H9 (cell line): ENCODE data around the gene LARP1. TPM values are rescaled to one million over a fixed set of nuclear protein-coding genes. Genes with fewer than 3 reads are reported as not detected.
A peak's percentile ranks its signal among the peaks of the same experiment; 100 is the strongest.

ENCODE experiments used
- DNase-seq: peaks from one replicate; pipeline ENCODE4 v3.0.0-alpha.2; 2017
- H2AFZ ChIP-seq: one replicate; pipeline ENCODE4 v1.6.1; 2013; ENCODE audit warnings: mild to moderate bottlenecking, low read length, control low read depth, moderate library complexity
- H2AK5ac ChIP-seq: 2 replicates; pipeline ENCODE4 v1.6.1; 2013; ENCODE audit warnings: low read length, control low read depth, mixed read lengths; ENCODE audit not compliant: insufficient read length
- H2BK120ac ChIP-seq: one replicate; pipeline ENCODE4 v1.6.1; 2013; ENCODE audit warnings: low read depth, mild to moderate bottlenecking, low read length, control low read depth, inconsistent platforms; ENCODE audit not compliant: poor library complexity, severe bottlenecking
- H2BK12ac ChIP-seq: 2 replicates; pipeline ENCODE4 v1.6.1; 2013; ENCODE audit warnings: low read length, control low read depth, mixed read lengths, low read depth; ENCODE audit not compliant: insufficient read length
- H2BK15ac ChIP-seq: 2 replicates; pipeline ENCODE4 v1.6.1; 2013; ENCODE audit warnings: low read depth, low read length, control low read depth
- H2BK20ac ChIP-seq: one replicate; pipeline ENCODE4 v1.6.1; 2013; ENCODE audit warnings: low read depth, mild to moderate bottlenecking, low read length, control low read depth, inconsistent platforms; ENCODE audit not compliant: poor library complexity, severe bottlenecking
- H2BK5ac ChIP-seq: 2 replicates; pipeline ENCODE4 v1.6.1; 2013; ENCODE audit warnings: low read length, control low read depth, mixed read lengths; ENCODE audit not compliant: insufficient read length
- H3K14ac ChIP-seq: 2 replicates; pipeline ENCODE4 v1.6.1; 2013; ENCODE audit warnings: low read length, control low read depth; ENCODE audit not compliant: insufficient read depth
- H3K18ac ChIP-seq: 2 replicates; pipeline ENCODE4 v1.6.1; 2013; ENCODE audit warnings: low read depth, mild to moderate bottlenecking, mixed read lengths, low read length, control low read depth; ENCODE audit not compliant: insufficient read length
- H3K23ac ChIP-seq: 2 replicates; pipeline ENCODE4 v1.6.1; 2013; ENCODE audit warnings: low read length, control low read depth, mixed read lengths, low read depth; ENCODE audit not compliant: insufficient read length
- H3K23me2 ChIP-seq: 2 replicates; pipeline ENCODE4 v1.6.1; 2013; ENCODE audit warnings: low read depth, mild to moderate bottlenecking, mixed read lengths, low read length, control low read depth; ENCODE audit not compliant: insufficient read length, poor library complexity, severe bottlenecking
- H3K27ac ChIP-seq: 2 replicates; pipeline ENCODE4 v1.5.1; 2013; ENCODE audit warnings: low read length, control low read depth, mixed read lengths, low read depth; ENCODE audit not compliant: insufficient read length
- H3K27me3 ChIP-seq: 2 replicates; pipeline ENCODE4 v1.6.1; 2013; ENCODE audit warnings: low read length, control low read depth, inconsistent platforms; ENCODE audit not compliant: insufficient read depth
- H3K4ac ChIP-seq: 2 replicates; pipeline ENCODE4 v1.6.1; 2013; ENCODE audit warnings: low read depth, mild to moderate bottlenecking, control low read depth, inconsistent platforms, low read length, moderate library complexity
- H3K4me1 ChIP-seq: 2 replicates; pipeline ENCODE4 v1.6.1; 2013; ENCODE audit warnings: low read length, control low read depth, inconsistent platforms; ENCODE audit not compliant: insufficient read depth
- H3K4me2 ChIP-seq: 2 replicates; pipeline ENCODE4 v1.6.1; 2013; ENCODE audit warnings: low read length, control low read depth, mixed read lengths; ENCODE audit not compliant: insufficient read length, insufficient read depth
- H3K56ac ChIP-seq: 2 replicates; pipeline ENCODE4 v1.6.1; 2013; ENCODE audit warnings: low read depth, mild to moderate bottlenecking, mixed read lengths, low read length, control low read depth; ENCODE audit not compliant: insufficient read length
- H3K79me1 ChIP-seq: 2 replicates; pipeline ENCODE4 v1.6.1; 2013; ENCODE audit warnings: low read depth, mild to moderate bottlenecking, moderate library complexity, low read length, control low read depth, inconsistent platforms; ENCODE audit not compliant: insufficient read depth, poor library complexity, severe bottlenecking
- H3K79me2 ChIP-seq: 2 replicates; pipeline ENCODE4 v1.6.1; 2013; ENCODE audit warnings: low read length, control low read depth, inconsistent platforms; ENCODE audit not compliant: insufficient read depth
- H3K9ac ChIP-seq: 2 replicates; pipeline ENCODE4 v1.6.1; 2013; ENCODE audit warnings: low read length, control low read depth, mixed read lengths; ENCODE audit not compliant: insufficient read length; ENCODE audit errors: extremely low read depth
- H3K9me3 ChIP-seq: one replicate; pipeline ENCODE4 v1.6.1; 2013; ENCODE audit warnings: low read depth, low read length, inconsistent platforms; ENCODE audit not compliant: control insufficient read depth
- H3T11ph ChIP-seq: one replicate; pipeline ENCODE4 v1.6.1; 2013; ENCODE audit warnings: mild to moderate bottlenecking, low read length, control low read depth, inconsistent platforms
- H4K20me1 ChIP-seq: one replicate; pipeline ENCODE4 v1.6.1; 2013; ENCODE audit not compliant: control insufficient read depth, insufficient read length, insufficient read depth
- H4K5ac ChIP-seq: 2 replicates; pipeline ENCODE4 v1.6.1; 2013; ENCODE audit warnings: low read depth, mild to moderate bottlenecking, mixed read lengths, low read length, control low read depth; ENCODE audit not compliant: insufficient read length
- H4K8ac ChIP-seq: replicated peaks from 2 replicates; pipeline ENCODE4 v1.6.1; 2013; ENCODE audit warnings: low read length, control low read depth, mixed read lengths, low read depth; ENCODE audit not compliant: insufficient read length
- H4K91ac ChIP-seq: 2 replicates; pipeline ENCODE4 v1.6.1; 2013; ENCODE audit warnings: low read depth, mild to moderate bottlenecking, moderate library complexity, mixed read lengths, low read length, control low read depth; ENCODE audit not compliant: insufficient read length
- H3K27ac Mint-ChIP-seq, 3 experiments: 2 replicates in 2 of 3; 3 replicates in 1 of 3; pipeline ENCODE4 v1.8.0; 2020 to 2021; ENCODE audit warnings: mixed read lengths in 3 of 3, mild to moderate bottlenecking in 1 of 3, moderate library complexity in 1 of 3
- H3K27me3 Mint-ChIP-seq: 2 replicates; pipeline ENCODE4 v1.8.0; 2021; ENCODE audit warnings: low read depth, mild to moderate bottlenecking, moderate library complexity, mixed read lengths
- H3K36me3 Mint-ChIP-seq, 3 experiments: 2 replicates in 2 of 3; 3 replicates in 1 of 3; pipeline ENCODE4 v1.8.0; 2020 to 2021; ENCODE audit warnings: low read depth in 3 of 3, mixed read lengths in 3 of 3; ENCODE audit not compliant: insufficient read depth in 1 of 3
- H3K4me1 Mint-ChIP-seq, 2 experiments: 2 replicates each; pipeline ENCODE4 v1.8.0; 2020; ENCODE audit warnings: mixed read lengths in 2 of 2
- H3K4me3 Mint-ChIP-seq, 2 experiments: 2 replicates in 1 of 2; 3 replicates in 1 of 2; pipeline ENCODE4 v1.8.0; 2020 to 2021; ENCODE audit warnings: mild to moderate bottlenecking in 2 of 2, mixed read lengths in 2 of 2, moderate library complexity in 1 of 2
- H3K9me3 Mint-ChIP-seq, 2 experiments: 2 replicates in 1 of 2; 3 replicates in 1 of 2; pipeline ENCODE4 v1.8.0; 2020; ENCODE audit warnings: mild to moderate bottlenecking in 2 of 2, mixed read lengths in 2 of 2, moderate library complexity in 1 of 2
- CTCF ChIP-seq: fragments of 200-600 bp; sonication (generic); conservative IDR thresholded peaks from 3 replicates; pipeline ENCODE4 v1.8.0; 2021; ENCODE audit warnings: antibody characterized with exemption, mild to moderate bottlenecking
- WGBS: extraction: QIAGEN DNeasy Blood & Tissue Kit; methylation state at CpG from one replicate; pipeline ENCODE4 v1.1.7; 2013; ENCODE audit warnings: missing lambda C conversion rate, low lambda C conversion rate, mixed read lengths; ENCODE audit not compliant: insufficient read length; ENCODE audit errors: extremely low coverage; 5-methylcytosine and 5-hydroxymethylcytosine counted together
- total RNA-seq: library from RNA; stranded (reverse); gene quantifications from 2 replicates; pipeline ENCODE4 v1.2.1, GENCODE V29; 2021

LARP1 gene
- total RNA-seq, 1 experiment from 2014 or later = 405 TPM

GRCh38 chr5:154784856-154785255 is 29.7 kb downstream of the LARP1 start:
- Histone ChIP-seq H3K27me3 (no peaks in the 10 kb centered on the region), H3K9me3 (no peaks in the 10 kb centered on the region), H3K23me2 (no peaks in the 10 kb centered on the region), H3K79me1 (peaks cover 13% of the 10 kb centered on the region), H2BK12ac (no peak overlapping the region), H4K8ac (no peak overlapping the region), H3K14ac (no peak overlapping the region), H3K4me2 (no peak overlapping the region), H2BK120ac (no peak overlapping the region), H3K9ac (no peak overlapping the region), H2BK20ac (no peak overlapping the region), H2BK15ac (no peak overlapping the region), H3K18ac (no peak overlapping the region), H4K5ac (no peak overlapping the region), H3K23ac (no peak overlapping the region), H2AK5ac (no peak overlapping the region), H2AFZ (no peak overlapping the region), H4K20me1 (no peaks in the 10 kb centered on the region), H3K56ac (no peak overlapping the region), H3K79me2 (peaks cover 83% of the 10 kb centered on the region), H3K27ac (no peak overlapping the region), H2BK5ac (no peak overlapping the region), H3K4ac (no peak overlapping the region), H3T11ph (no peak overlapping the region), H3K4me1 (peaks cover 26% of the 10 kb centered on the region), H4K91ac (no peak overlapping the region)
- Mint-ChIP-seq H3K27ac (peak overlapping the region; percentile 23 to 63 (median 55); a peak in 6 of 7 replicates), H3K4me1 (peaks cover 72 to 76% of the 10 kb centered on the region in 2 experiments), H3K9me3 (no peaks in the 10 kb centered on the region), H3K36me3 (peaks cover 2 to 8% (median 6%) of the 10 kb centered on the region in 3 experiments; a peak in 5 of 7 replicates), H3K27me3 (no peaks in the 10 kb centered on the region), H3K4me3 (no peak overlapping the region; a peak in 1 of 5 replicates)
- no peak for DNase-seq
- WGBS = no CpG with 5 or more reads among the region's 2 CpGs
- no peak for TF ChIP-seq CTCF
